Choroid plexus epithelial cell (primary cell): Measurements from ENCODE around the gene CCND1.

Source experiments
- DNase-seq: peaks from one replicate; pipeline ENCODE4 v3.0.0-alpha.2; 2010; ENCODE audit warnings: low read depth
- H3K4me3 ChIP-seq: 2 replicates; pipeline ENCODE4 v1.5.1; 2011; ENCODE audit warnings: low read depth, mild to moderate bottlenecking, control low read depth, low read length, moderate library complexity
- TF ChIP-seq, protein P1 (sequence below): conservative IDR thresholded peaks from 2 replicates; pipeline ENCODE4 v1.5.1; 2011; ENCODE audit warnings: low read depth, mild to moderate bottlenecking, control low read depth, inconsistent platforms, low read length, moderate library complexity

Gene CCND1

GRCh38 chr11:69641681-69642548, 959 bp downstream of the CCND1 start:
- peak; percentile 41 for DNase-seq

GRCh38 chr11:69642549-69642912, 1.6 kb downstream of the CCND1 start:
- no peak for DNase-seq
- TF ChIP-seq, protein P1, sequence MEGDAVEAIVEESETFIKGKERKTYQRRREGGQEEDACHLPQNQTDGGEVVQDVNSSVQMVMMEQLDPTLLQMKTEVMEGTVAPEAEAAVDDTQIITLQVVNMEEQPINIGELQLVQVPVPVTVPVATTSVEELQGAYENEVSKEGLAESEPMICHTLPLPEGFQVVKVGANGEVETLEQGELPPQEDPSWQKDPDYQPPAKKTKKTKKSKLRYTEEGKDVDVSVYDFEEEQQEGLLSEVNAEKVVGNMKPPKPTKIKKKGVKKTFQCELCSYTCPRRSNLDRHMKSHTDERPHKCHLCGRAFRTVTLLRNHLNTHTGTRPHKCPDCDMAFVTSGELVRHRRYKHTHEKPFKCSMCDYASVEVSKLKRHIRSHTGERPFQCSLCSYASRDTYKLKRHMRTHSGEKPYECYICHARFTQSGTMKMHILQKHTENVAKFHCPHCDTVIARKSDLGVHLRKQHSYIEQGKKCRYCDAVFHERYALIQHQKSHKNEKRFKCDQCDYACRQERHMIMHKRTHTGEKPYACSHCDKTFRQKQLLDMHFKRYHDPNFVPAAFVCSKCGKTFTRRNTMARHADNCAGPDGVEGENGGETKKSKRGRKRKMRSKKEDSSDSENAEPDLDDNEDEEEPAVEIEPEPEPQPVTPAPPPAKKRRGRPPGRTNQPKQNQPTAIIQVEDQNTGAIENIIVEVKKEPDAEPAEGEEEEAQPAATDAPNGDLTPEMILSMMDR, result no peak
- H3K4me3 ChIP-seq, result peak overlapping the region; percentile 96

More at GRCh38 chr11:69641681-69642548, 959 bp downstream of the CCND1 start:
- peak overlapping the region; percentile 96 for H3K4me3 ChIP-seq
- TF ChIP-seq, protein P1, result no peak

- peak; percentile 88 for DNase-seq
- peak overlapping the region; percentile 96 for H3K4me3 ChIP-seq
- TF ChIP-seq, protein P1, result peak; percentile 69
These were observed 2.1 kb downstream of the CCND1 start for GRCh38 chr11:69642913-69643632.

GRCh38 chr11:69643646-69644045, 2.7 kb downstream of the CCND1 start:
- peak overlapping the region; percentile 96 for H3K4me3 ChIP-seq
- TF ChIP-seq, protein P1, result no peak
- DNase-seq, result no peak

GRCh38 chr11:69644071-69644961, 3.4 kb downstream of the CCND1 start:
- TF ChIP-seq, protein P1, result peak; percentile 47
- peak; percentile 96 for DNase-seq
- peak overlapping the region; percentile 25 for H3K4me3 ChIP-seq

DNA sequence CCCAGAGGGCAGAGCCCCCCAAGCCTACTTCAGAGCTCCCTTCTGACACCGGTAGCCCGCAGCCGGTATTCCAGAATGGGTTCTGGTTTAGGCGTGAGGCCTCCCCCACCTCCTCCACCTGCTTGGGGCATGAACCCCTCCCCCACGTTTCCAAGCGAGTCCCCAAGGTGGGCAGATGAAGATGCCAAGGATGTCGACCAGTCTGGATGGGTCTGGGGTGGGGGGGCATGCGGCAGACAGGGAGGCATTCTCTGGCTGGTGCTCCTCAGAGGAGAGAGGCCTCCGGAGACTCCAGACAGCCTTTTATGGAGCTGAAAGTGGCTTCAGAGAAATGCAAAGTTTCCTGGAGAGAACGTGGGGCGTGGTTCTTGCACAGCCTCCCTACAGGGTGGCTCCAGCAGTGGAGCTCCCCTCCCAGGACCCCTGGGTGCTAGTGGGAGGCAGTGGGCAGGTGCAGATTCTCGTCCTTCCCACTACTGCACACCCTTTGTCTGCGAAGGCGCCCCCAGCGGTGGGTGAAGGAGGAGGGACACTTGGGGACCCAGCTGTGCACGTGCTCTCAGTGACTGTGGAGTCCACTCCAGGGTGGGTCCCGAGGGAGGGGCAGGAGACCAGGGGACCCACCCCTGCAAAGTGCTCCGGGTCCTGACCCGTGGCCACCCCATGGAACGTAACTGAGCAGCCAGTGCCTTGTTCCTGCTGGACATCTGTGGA, 4.2 kb downstream of the CCND1 start:
- DNase-seq, result no peak
- TF ChIP-seq, protein P1, result no peak
- no peak overlapping the region for H3K4me3 ChIP-seq
